ENCODE measurements around the gene PI4KA.

Gene PI4KA

DNA sequence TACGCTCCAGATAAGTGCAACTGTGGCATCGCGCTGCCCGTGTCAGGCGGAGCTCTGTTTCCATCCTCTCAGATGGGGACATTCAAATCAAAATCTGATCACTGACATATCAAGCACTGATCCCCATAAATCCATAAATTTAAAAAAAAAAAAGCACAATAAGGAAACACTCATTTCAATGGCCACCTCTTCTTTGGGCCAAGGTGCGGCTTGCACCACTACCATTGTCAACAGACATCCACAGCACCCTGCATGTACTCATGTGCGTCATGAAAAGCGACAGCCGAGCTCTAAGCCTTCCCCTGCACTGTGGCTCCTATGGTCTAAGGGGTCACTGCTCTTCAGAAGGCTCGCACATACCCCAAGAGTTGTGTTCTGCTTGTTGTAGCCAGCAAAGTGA is 111.4 kb downstream of the PI4KA start:
- TF ChIP-seq, protein P1, sequence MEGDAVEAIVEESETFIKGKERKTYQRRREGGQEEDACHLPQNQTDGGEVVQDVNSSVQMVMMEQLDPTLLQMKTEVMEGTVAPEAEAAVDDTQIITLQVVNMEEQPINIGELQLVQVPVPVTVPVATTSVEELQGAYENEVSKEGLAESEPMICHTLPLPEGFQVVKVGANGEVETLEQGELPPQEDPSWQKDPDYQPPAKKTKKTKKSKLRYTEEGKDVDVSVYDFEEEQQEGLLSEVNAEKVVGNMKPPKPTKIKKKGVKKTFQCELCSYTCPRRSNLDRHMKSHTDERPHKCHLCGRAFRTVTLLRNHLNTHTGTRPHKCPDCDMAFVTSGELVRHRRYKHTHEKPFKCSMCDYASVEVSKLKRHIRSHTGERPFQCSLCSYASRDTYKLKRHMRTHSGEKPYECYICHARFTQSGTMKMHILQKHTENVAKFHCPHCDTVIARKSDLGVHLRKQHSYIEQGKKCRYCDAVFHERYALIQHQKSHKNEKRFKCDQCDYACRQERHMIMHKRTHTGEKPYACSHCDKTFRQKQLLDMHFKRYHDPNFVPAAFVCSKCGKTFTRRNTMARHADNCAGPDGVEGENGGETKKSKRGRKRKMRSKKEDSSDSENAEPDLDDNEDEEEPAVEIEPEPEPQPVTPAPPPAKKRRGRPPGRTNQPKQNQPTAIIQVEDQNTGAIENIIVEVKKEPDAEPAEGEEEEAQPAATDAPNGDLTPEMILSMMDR (IDR thresholded peaks at IDR 0.05; ENCODE audit: low read depth, low read length, missing control alignments) = no peak
- DNase-seq = no peak
- Histone ChIP-seq H3K27me3 (replicated peaks) (no peaks in the 10 kb centered on the region), H3K36me3 (replicated peaks) (peaks cover 29% of the 10 kb centered on the region), H3K27ac (no peak overlapping the region), H3K4me3 (ENCODE audit: low read depth, low read length) (no peak overlapping the region)
- in situ Hi-C loops (cut with HindIII; ENCODE audit: low pct_ligation_motif_present, low sequenced_read_pairs) = no loop called here

DNA sequence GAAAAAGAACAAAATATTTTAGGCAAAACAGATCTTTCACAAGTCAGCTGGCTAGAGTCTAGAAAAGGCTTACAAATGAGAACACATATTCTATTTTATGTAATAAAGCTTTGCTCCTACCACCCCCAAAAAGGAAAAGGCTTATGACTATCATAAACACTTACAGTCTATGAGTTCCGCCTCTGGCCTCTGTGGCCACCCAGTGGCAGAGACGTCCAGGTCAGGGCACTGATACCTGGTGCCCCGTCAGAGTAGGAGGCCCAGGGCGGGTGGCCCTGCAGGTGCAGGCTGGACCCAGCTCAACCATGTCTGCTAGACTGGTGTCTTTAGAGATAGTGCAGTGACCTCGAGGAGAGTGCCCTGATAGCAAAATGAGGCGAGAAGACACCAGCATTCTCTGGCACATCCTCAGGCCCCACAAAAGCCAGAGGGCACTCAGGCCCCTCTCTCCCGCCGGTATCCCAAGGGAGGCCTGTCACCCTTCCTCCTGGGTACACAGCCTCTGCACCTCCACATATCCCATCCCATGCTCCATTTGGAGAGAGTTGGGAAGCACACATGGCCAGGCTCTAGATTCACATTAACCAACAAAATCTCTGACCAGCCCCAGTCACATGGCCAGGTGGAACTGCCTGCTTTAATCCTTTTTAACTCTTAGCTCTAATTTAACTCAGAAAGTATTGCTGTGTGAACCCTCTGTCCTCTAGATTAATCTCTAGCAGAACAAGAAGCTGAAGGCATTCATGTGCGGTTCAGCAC is 112.0 kb downstream of the PI4KA start:
- no peak for DNase-seq
- H3K27ac ChIP-seq = no peak overlapping the region
- TF ChIP-seq, protein P1 (IDR thresholded peaks at IDR 0.05; ENCODE audit: low read depth, low read length, missing control alignments) = no peak
- no peaks in the 10 kb centered on the region for H3K27me3 ChIP-seq (replicated peaks)
- H3K4me3 ChIP-seq (ENCODE audit: low read depth, low read length) = no peak overlapping the region
- peaks cover 32% of the 10 kb centered on the region for H3K36me3 ChIP-seq (replicated peaks)
- in situ Hi-C loops (cut with HindIII; ENCODE audit: low pct_ligation_motif_present, low sequenced_read_pairs) = no loop called here

DNA sequence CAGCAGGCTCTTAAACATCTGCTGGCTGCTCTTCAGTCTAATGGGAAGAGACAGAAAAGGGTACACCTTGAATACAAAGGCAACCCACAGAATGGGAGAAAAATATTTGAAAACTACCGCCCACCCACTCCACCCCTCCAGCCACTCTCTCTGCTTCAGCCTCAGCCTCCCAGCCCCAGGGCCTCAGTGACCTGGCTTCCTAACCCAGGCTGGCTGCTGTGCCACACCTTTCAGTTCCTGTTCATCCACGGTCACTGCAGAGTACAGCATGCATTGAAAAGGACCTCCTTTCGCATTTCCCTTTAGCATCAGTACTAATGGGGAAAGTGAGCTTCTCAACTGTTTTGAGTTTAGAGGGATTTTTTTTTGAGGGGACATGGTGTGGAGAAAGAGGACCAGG is 113.5 kb downstream of the PI4KA start:
- H3K27ac ChIP-seq = no peak overlapping the region
- in situ Hi-C loops (cut with HindIII; ENCODE audit: low pct_ligation_motif_present, low sequenced_read_pairs) = no loop called here
- DNase-seq = no peak
- H3K36me3 ChIP-seq (replicated peaks) = peaks cover 32% of the 10 kb centered on the region
- no peak overlapping the region for H3K4me3 ChIP-seq (ENCODE audit: low read depth, low read length)
- H3K27me3 ChIP-seq (replicated peaks) = no peaks in the 10 kb centered on the region
- TF ChIP-seq, protein P1 (IDR thresholded peaks at IDR 0.05; ENCODE audit: low read depth, low read length, missing control alignments) = no peak

DNA sequence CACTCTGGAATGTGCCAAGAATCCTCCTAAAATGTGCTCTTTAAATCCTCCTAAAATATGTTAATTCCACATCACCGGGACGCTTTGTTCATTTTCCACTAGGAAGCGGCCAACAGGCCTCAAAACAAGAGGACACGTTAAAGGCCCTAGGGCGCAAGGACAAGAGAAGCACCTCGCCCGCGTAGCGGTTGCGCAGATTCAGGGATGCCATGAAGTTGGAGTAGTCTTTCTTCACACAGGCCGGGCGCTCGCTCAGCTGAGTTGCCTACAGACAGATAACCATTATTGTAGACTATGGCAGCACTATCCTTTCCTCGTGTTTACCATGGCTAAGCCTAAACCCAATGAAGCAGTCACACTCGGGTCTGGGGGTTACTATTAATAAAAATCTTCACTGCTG is 114.2 kb downstream of the PI4KA start:
- H3K27ac ChIP-seq = no peak overlapping the region
- in situ Hi-C loops (cut with HindIII; ENCODE audit: low pct_ligation_motif_present, low sequenced_read_pairs) = no loop called here
- peaks cover 32% of the 10 kb centered on the region for H3K36me3 ChIP-seq (replicated peaks)
- no peaks in the 10 kb centered on the region for H3K27me3 ChIP-seq (replicated peaks)
- H3K4me3 ChIP-seq (ENCODE audit: low read depth, low read length) = no peak overlapping the region
- DNase-seq = no peak
- TF ChIP-seq, protein P1 (IDR thresholded peaks at IDR 0.05; ENCODE audit: low read depth, low read length, missing control alignments) = no peak

DNA sequence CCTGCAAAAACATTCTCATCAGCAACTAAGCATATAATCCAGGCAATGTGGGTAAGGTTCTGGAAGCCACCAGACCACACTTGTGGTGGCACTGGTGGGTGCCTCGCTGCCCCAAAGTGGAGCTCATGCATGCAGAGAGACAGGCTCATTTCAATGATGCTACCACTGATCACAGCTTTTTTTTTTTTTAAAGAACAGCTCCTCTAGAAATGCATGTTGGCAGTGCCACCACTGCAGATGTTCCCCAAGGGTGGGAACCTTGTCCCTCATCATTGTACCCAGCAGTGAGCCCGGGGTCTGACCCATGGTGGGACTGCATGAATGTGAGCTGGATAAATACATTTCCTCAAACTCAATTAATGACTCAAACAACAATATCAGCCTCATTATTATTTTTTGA is 115.8 kb downstream of the PI4KA start:
- Histone ChIP-seq H3K27ac (no peak overlapping the region), H3K27me3 (replicated peaks) (no peaks in the 10 kb centered on the region), H3K4me3 (ENCODE audit: low read depth, low read length) (no peak overlapping the region), H3K36me3 (replicated peaks) (peaks cover 36% of the 10 kb centered on the region)
- in situ Hi-C loops (cut with HindIII; ENCODE audit: low pct_ligation_motif_present, low sequenced_read_pairs) = no loop called here
- no peak for DNase-seq
- TF ChIP-seq, protein P1 (IDR thresholded peaks at IDR 0.05; ENCODE audit: low read depth, low read length, missing control alignments) = no peak
